ENCODE measurements around the gene GAS5. TPM values are rescaled to one million over a fixed set of nuclear protein-coding genes. Genes with fewer than 3 reads are reported as not detected.
A peak's percentile ranks its signal among the peaks of the same experiment; 100 is the strongest.

The GAS5 gene
- total and polyA plus RNA-seq, 10 of the 15 experiments (the other 5 are each of a cell fraction or from before 2014, with no cell fraction given), result 289 to 1,137 (median 699) TPM

DNA sequence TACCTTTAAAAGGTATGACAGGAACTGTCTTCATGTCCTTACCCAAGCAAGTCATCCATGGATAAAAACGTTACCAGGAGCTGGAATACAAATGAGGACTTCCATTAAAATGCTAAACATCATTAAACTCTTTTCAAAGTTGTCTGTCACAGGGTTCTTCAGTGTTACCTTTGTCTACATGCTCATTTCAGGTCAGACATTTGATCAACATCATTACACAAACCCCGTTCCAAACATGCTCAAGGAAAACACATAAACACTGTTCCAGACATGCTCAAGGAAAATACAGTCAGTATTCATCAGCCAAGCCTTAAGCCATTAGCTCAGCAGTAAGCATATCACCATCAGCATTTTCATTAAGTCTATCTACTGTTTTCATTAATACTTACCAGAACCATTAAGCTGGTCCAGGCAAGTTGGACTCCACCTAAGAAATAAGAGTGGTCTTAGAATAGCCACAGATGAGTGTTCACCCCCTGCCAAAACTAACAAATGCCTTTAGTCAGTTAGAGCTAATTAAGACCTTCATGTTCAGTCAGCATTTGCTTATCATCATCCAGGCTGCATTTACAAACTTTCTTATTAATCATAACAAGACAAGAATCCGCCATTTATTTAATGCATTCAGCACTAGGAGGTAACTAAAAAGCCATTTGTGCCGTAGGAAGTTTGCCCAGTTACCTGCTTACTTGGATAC, 2.2 kb downstream of the GAS5 start (continued):
- TF ChIP-seq, protein P1, sequence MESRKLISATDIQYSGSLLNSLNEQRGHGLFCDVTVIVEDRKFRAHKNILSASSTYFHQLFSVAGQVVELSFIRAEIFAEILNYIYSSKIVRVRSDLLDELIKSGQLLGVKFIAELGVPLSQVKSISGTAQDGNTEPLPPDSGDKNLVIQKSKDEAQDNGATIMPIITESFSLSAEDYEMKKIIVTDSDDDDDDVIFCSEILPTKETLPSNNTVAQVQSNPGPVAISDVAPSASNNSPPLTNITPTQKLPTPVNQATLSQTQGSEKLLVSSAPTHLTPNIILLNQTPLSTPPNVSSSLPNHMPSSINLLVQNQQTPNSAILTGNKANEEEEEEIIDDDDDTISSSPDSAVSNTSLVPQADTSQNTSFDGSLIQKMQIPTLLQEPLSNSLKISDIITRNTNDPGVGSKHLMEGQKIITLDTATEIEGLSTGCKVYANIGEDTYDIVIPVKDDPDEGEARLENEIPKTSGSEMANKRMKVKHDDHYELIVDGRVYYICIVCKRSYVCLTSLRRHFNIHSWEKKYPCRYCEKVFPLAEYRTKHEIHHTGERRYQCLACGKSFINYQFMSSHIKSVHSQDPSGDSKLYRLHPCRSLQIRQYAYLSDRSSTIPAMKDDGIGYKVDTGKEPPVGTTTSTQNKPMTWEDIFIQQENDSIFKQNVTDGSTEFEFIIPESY (IDR thresholded peaks at IDR 0.05), result no peak
- TF ChIP-seq PML (IDR thresholded peaks at IDR 0.05; ENCODE audit: low read length), result 0 out of 2 replicates have a peak, but pooled peaks have one; percentile 26
- TF ChIP-seq, protein P2, sequence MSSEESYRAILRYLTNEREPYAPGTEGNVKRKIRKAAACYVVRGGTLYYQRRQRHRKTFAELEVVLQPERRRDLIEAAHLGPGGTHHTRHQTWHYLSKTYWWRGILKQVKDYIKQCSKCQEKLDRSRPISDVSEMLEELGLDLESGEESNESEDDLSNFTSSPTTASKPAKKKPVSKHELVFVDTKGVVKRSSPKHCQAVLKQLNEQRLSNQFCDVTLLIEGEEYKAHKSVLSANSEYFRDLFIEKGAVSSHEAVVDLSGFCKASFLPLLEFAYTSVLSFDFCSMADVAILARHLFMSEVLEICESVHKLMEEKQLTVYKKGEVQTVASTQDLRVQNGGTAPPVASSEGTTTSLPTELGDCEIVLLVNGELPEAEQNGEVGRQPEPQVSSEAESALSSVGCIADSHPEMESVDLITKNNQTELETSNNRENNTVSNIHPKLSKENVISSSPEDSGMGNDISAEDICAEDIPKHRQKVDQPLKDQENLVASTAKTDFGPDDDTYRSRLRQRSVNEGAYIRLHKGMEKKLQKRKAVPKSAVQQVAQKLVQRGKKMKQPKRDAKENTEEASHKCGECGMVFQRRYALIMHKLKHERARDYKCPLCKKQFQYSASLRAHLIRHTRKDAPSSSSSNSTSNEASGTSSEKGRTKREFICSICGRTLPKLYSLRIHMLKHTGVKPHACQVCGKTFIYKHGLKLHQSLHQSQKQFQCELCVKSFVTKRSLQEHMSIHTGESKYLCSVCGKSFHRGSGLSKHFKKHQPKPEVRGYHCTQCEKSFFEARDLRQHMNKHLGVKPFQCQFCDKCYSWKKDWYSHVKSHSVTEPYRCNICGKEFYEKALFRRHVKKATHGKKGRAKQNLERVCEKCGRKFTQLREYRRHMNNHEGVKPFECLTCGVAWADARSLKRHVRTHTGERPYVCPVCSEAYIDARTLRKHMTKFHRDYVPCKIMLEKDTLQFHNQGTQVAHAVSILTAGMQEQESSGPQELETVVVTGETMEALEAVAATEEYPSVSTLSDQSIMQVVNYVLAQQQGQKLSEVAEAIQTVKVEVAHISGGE (CRISPR knock-in tag; IDR thresholded peaks at IDR 0.05), result no peak
- TF ChIP-seq POLR2AphosphoS5 (IDR thresholded peaks at IDR 0.05; ENCODE audit: low read length), result peak; percentile 68
- 0 out of 2 replicates have a peak, but pooled peaks have one; percentile 25 for TF ChIP-seq BACH1 (IDR thresholded peaks at IDR 0.05; ENCODE audit: borderline replicate concordance)
- TF ChIP-seq ATF3 (IDR thresholded peaks at IDR 0.05; ENCODE audit: borderline replicate concordance, extremely low read depth, low read depth, low read length), result no peak
- TF ChIP-seq NRF1 (conservative IDR thresholded peaks at IDR 0.05; ENCODE audit: low read depth, low read length), result no peak
- no peak for TF ChIP-seq LARP7 (IDR thresholded peaks at IDR 0.05)
- TF ChIP-seq, protein P3, sequence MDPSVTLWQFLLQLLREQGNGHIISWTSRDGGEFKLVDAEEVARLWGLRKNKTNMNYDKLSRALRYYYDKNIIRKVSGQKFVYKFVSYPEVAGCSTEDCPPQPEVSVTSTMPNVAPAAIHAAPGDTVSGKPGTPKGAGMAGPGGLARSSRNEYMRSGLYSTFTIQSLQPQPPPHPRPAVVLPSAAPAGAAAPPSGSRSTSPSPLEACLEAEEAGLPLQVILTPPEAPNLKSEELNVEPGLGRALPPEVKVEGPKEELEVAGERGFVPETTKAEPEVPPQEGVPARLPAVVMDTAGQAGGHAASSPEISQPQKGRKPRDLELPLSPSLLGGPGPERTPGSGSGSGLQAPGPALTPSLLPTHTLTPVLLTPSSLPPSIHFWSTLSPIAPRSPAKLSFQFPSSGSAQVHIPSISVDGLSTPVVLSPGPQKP (IDR thresholded peaks at IDR 0.05; ENCODE audit: low read depth, low read length), result no peak
- TF ChIP-seq FOXK2 (IDR thresholded peaks at IDR 0.05), result no peak
- TF ChIP-seq ZBED1 (IDR thresholded peaks at IDR 0.05; ENCODE audit: borderline replicate concordance), result peak; percentile 56; the same call in 1 of the 2 replicates
- TF ChIP-seq ZNF622 (IDR thresholded peaks at IDR 0.05), result no peak
- peak; percentile 48; the same call in 1 of the 2 replicates for TF ChIP-seq BMI1 (IDR thresholded peaks at IDR 0.05; ENCODE audit: borderline replicate concordance)

Data from GM12878 (cell line).